HG03103 (cell line): ENCODE data around the gene FAM83E.

Experiments
- ATAC-seq: cut with Tn5 transposase; IDR thresholded peaks from one replicate; pipeline ENCODE4 v1.9.1; 2021; ENCODE audit warnings: low read depth; ENCODE audit not compliant: unreplicated experiment

The FAM83E gene

DNA sequence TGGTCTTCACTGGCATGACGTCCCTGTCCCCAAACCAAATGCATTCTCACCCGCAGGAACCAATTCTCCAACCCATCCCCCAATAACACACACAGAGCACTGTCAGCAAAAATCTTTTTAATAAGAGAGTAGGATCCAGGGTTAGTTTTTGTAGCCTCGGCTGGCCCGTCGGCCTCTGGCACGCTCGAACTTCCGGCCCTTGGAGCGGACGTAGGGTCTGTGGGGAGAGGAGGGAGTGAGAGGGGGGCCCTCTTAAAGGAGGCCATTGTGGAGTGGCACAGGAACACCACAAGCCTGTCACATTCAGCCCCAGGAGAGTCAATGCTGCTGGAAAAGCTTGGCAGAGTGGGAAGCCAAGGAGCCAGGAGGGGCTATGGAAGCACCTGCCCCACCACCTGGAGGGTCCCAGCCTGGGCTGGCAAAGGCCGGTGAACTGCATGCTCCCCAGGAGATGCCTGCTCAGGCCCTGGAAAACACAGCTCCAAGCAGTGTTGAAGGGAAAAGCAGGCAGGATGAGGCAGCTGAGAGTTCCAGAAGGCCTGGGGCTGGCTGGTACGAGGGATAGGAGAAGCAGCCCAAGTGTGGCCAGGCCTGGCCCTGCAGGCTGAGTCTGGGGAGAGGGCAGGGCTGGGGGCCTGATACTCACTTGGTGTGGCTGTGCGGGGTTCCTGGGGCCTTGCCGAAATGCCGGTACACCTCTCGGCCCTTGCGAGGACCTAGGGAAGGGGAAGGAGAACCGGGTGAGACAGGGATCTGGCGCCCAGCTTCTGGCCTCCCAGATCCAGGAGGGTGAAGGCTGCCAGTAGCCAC, 560 bp upstream of the FAM83E start:
- no peak for ATAC-seq

DNA sequence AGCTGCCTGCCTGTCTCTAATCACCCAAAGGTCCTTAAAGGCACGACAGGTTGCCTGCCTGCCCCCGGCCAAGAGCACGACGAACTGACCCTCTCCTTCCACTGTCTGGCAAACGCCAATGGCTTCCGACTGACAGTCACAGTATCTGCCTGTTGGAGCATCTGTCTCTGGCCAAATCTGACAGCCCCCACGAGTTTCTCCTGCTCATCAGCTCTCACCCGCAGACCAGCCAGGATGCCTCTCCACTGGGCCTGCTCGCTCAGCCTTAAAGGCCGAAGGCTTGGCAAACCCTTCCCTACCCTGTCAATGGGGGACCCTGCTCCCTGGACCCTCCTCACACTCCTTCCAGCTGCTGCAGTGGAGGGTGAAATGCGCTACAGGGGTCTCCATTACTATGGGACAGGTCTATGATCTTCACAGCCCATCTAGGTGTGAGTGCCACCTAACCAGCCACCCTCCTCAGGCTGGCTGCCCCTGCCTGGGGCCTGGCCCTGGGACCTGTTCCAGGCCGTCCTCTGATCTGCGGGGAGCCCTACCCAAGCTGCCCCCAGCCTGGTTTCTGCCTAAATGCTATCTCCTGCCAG, 932 bp downstream of the FAM83E start:
- ATAC-seq = no peak

DNA sequence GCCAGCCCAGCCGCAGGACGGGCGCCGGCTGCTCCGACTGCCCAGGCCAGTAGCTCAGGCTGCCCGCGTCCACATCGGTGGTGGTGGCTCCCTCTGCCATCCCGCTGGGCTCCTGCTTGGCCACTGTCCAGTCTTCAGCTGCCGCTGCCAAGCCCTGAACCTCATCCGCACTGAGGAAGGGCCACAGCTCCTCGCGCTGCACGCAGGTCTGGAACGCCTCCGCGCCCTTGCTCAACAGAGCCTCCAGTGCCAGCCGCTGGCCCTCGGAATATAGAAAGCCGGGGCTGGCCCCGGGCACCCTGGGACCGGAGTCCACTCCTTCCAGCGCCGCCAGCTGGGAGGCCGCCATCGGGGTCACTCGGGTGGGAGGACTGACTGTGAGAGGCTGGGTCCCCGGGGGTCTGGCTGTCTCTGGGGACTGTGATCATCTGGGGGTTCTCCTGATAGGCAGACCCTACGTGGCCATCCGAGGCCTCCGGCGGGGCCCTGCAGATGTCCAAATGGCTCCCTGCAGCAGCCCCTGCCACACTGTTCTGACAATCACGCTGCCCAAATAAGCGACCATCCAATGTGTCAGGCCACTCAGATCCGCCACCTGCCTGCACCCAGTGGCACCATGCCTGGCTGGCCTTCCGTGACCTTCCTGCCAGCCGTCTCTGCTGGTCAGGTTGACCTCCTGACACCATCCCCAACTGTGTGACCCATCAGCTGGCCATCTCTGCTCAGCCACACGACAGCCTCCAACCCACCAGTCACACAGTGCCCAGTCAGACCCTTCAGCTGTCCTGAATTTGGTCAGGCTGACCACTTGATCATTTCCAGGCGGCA, 1.6 kb downstream of the FAM83E start:
- no peak for ATAC-seq

DNA sequence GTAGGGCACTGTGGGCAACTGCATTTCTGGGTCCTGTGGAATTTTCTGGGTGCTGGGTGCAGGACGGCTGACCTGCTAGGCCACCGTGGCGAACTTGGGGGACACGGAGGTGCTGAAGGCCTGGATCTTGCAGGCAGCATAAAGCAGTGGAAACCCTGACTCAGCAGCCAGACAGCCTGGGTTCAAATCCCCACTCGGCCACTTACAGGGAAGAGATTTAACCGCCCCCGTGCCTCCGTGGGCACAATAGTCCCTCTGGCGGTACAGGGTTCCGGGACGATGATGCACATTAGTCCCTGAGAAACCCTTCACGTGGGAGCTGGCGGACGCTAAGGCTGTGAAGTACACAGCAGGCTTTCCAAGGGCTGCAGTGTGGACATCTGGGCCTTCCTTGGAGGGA, 3.0 kb downstream of the FAM83E start:
- ATAC-seq = no peak

DNA sequence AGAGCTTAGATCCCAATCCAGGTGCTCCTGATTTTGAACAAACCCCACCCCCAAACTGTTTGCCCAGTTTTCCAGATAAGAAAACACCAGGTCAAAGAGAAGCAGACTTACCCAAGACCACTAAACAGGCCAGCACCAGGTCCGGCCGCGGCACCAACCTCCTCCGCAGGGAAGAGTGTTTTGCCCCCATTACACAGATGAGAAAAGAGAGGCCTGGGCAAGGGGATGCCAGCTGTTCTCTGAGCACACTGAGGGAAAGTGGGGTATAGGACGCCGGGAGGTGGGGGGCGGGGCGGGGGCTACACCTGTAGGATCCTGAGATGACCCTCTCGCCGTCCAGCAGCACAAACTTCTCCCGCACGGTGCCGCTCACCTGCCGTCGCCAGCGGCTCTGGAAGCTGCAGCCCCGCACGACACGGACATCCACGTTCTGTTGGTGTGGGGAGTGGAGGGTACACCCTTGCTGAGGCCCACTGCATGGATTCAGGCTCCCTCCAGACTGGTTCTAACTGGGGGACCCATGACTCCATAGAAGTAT, 5.2 kb downstream of the FAM83E start:
- no peak for ATAC-seq

DNA sequence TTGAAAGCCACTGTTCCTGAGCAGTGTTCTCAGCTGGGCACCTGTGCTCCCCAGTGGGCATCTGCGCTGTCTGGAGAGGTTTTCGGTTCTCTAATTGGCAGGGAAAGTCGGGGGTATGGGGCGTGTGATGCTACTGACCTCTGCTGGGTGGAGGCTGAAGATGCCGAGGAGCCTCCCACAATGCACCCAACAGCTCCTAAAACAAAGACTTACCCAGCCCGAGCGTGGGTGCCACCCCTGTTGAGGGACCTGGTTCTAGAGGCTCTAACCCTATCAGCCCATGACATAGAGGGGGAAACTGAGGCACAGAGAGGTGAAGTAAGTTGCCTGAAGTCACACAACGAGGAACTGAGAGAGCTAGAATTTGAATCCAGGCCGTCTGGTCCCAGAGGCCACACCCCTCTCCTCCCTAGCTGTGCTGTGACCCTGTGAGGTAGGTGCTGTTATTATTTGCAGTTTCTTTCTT, 6.0 kb downstream of the FAM83E start:
- no peak for ATAC-seq

DNA sequence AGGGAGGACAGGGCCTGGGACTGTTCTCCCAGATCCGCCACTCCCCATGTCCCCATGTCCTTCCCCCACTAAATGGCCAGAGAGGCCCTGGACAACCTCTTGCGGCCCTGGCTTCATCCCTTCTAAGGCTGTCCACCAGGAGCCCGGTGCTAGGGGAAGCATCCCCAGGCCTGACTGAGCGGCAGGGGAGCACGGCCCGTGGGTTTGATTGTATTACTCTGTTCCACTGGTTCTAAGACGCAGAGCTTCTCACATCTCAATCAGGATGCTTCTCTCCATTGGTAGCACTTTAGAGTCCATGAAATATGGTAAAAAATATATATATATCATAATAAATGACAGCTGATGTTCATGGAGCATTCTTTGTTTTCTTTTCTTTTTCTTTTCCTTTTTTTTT, 7.5 kb downstream of the FAM83E start:
- no peak for ATAC-seq

DNA sequence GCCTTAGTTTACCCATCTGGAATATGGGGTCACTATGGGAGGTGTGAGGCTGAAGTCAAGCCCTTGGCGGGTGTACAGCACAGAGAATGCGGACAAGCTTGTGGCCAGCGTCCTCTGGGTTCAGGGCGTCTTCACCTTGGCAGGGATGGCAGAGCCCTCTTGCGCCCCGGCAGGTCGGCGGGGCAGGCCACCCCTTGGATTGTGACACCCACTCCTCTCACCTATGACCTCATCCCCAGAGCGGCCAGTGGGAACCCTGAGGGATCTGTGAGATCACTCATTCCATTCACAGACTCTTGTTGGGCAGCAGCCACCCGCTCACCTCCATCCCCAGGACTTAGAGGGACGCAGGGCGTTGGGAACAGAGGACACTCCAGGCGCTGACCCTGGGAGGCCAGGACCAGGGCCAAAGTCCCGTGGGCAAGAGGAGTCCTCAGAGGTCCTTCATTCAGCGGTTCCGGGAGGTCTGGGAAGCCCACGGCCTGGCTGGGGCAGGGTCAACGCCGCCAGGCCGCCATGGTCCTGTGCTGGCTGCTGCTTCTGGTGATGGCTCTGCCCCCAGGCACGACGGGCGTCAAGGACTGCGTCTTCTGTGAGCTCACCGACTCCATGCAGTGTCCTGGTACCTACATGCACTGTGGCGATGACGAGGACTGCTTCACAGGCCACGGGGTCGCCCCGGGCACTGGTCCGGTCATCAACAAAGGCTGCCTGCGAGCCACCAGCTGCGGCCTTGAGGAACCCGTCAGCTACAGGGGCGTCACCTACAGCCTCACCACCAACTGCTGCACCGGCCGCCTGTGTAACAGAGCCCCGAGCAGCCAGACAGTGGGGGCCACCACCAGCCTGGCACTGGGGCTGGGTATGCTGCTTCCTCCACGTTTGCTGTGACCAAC, 8.2 kb downstream of the FAM83E start, which contains the start of gene SPACA4:
Gene SPACA4, plus strand, starts transcription at position 280 of the 896 bp plus-strand sequence. Its CDS starts 237 bp downstream, at position 517.
- no peak for ATAC-seq

DNA sequence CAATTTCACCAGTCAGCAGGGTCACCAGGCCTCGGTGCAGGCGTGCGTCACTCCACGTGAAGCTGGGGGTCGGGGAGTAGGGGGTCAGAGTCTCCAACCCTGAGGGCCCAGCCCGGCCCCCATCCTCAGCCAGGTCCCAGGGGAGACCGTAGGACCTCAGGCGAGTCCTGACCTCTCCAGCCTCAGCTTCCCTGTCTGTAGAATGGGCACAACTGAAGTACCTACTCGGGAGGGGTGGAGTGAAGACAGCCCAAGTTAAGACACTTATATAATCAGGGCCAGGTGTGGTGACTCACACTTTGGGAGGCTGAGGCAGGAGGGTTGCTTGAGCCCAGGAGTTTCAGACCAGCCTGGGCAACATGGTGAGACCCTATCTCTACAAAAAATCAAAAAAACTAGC, 11.0 kb downstream of the FAM83E start:
- ATAC-seq = no peak

DNA sequence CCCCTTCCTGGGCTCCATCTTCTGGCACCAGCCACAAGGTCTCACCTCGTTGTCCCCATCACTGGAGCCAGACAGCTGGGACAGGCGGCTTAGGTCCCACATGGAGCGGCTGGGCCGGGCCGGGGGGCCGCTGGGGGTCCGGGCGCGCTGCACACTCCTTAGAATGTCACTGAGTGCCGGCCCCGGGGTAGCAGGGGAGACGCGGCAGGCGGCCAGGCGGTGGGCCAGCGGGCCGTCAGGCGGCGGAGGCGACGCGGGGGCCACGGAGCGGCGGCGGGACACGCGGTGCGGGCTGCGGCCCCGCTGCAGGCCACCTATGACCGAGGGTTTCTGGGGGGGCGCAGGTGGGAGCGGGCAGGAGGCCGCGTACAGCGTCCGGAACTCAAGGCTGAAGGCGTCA, 11.4 kb downstream of the FAM83E start:
- ATAC-seq = no peak

DNA sequence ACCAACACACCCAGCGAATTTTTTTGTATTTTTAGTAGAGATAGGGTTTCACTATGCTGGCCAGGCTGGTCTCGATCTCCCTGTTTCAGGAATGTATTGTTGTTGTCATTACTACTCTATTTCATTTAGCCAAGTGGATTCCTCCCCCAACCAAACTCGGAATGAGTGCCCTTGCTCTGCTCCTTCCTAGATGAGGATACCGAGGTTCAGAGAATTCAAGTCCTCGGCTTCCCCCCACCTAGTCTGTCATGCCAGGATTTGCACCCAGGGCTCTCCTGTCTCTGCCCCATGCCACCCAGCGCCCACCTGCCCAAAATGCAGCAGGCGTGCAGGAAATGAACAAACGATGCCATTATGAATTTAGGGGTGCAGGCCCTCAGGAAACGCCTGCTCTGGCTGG, 11.9 kb downstream of the FAM83E start:
- ATAC-seq = no peak

DNA sequence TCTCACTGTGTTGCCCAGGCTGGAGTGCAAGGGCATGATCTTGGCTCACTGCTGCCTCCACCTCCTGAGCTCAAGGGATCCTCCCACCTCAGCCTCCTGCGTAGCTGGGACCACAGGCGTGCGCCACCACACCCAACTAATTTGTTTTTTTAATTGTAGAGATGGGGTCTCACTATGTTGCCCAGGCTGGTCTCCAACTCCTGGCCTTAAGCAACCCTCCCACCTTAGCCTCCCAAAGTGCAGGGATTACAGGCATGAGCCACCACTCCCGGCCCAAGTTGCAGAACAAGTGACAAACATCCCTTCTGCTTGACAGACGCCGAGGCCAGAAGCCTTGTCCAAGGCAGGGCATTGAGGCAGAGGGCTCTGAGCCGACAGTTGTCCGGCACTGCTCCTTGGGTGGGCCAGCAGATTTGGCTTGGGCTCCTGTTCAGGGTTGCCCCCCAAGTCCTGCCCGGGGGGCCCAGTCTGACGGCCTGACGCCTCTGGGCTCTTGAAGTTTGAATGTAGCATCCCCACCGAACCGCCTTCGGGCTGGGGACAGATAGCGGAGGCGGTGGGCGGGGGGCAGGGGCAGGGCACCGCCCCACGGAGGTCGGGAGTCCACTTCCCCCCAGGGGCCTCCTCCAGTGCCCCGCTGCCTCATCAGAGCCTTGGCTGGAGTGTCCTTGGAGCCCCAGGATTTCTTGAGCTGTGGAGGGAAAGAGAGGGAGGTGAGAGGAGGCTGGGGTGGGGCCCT, 14.0 kb downstream of the FAM83E start:
- no peak for ATAC-seq

DNA sequence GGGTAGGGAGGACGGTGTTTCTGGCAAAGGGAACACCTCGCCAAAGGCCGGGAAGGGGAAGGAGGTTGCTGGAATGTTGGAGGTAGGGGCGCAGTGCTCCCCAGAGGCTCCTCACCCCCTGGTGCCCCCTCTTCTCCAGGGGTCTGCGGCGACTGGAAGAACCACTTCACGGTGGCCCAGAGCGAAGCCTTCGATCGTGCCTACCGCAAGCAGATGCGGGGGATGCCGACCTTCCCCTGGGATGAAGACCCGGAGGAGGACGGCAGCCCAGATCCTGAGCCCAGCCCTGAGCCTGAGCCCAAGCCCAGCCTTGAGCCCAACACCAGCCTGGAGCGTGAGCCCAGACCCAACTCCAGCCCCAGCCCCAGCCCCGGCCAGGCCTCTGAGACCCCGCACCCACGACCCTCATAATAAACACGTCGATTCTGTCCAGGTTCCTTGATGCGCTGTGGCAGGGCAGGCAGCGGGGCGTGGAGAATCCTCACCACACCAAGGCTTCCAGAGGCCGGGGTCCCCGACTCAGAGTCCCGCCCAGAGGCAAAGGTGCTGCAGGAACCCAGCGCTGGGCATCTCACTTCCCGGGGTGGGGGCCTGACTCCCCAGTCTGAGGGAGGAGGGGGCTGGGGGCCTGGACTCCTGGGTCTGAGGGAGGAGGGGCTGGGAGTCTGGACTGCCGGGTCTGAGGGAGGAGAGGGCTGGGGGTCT, 15.7 kb downstream of the FAM83E start:
- ATAC-seq = no peak

DNA sequence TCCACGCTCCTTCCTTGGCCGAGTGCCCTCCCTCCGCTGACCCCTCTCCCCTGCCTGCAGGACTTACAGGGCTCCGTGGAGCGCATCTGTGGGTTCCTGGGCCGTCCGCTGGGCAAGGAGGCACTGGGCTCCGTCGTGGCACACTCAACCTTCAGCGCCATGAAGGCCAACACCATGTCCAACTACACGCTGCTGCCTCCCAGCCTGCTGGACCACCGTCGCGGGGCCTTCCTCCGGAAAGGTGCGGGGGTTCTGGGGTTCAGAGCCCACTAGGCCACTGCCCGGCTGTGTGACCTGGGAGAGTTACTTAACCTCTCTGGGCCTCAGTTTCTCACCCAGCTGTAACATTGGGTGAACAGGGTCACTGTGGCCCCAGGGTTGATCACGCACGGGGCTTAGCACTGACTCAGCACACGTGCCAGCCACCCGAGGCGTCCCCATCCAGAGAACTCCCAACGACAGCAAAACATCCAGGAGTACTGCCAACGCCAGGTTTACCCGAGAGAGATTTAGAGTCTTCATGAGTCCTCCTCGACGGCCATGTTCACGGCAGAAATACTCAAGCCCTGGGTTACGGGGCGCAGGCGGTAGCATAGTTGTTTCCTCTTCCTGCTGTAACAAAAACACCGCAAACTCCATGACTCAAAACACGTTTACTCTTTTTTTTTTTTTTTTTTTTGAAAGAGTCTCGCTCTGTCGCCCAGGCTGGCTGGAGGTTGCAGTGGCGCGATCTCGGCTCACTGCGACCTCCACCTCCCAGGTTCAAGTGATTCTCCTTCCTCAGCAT, 18.0 kb downstream of the FAM83E start:
- ATAC-seq = no peak

DNA sequence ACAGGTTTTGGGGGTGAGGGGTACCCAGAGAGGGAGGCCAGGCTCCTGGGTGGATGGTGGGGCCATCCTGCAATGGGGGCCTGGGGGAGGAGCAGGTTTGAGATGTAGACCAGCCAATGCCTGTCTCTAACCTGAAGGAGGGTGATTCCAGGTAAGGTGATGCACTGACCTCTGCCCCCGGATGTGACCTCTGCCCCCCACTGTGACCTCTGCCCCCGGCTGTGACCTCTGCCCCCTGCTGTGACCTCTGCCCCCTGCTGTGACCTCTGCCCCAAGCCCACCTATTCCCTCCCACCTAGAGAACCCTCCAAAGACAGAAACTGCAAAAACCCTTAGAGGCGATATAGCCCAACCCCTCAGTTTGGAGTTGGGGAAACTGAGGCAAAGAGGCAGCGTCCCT, 18.6 kb downstream of the FAM83E start:
- ATAC-seq = no peak

DNA sequence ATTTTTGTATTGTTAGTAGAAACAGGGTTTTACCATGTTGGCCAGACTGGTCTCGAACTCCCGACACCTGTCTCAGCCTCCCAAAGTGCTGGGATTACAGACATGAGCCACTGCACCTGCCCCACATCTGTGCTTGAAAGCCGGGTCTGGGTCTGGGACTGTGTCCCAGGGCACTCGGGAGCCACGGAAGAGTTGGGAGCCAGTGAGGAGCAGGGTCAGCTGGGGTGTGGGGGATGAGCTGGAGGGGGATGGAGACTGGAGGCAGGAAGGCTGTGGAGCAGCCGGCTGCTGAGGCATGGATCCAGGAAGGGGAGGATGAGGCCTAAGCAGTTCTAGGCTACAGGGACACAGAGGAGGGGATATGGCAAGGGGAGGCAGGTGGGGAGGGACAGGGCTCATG, 19.0 kb downstream of the FAM83E start:
- ATAC-seq = no peak

DNA sequence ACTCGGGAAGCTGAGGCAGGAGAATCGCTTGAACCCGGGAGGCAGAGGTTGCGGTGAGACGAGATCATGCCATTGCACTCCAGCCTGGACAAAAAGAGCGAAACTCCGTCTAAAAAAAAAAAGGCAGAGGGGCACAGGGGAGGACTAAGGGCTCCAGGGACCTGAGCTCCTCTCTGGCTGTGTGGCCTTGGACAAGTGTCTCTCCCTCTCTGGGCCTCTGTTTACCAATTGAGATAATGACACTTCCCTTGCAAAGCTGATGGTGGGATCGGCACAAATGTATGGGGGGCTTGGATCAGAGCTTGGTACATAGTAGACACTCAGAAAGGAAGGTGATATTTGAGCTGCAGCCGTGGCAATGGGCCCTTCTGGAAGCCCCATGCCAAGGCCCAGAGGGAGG, 19.7 kb downstream of the FAM83E start:
- ATAC-seq = no peak

DNA sequence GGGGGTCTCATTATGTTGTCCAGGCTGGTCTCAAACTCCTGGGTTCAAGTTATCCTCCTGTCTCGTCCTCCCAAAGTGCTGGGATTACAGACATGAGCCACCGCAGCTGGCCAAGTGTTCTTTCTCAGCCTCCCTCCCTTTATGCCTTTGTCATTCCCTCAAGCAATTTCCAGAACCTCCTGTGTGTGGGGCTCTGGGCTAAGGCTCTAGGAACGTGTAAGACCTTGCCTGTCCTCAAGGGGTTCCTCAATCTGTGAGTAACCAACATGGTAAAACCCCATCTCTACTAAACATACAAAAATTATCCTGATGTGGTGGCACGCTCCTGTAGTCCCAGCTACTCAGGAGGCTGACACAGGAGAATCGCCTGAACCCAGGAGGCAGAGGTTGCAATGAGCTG, 23.9 kb downstream of the FAM83E start:
- no peak for ATAC-seq
